Endothelial cell of umbilical vein (primary cell): ENCODE measurements around the gene TRPM5. TPM values are rescaled to one million over a fixed set of nuclear protein-coding genes. Genes with fewer than 3 reads are reported as not detected.

ENCODE experiments used
- BruUV-seq: library from RNA; stranded (reverse); fragments of 400-500 nt; replicated peaks from 2 replicates; lab custom pipeline; 2021; lab: Mats Ljungman, UMichigan
- CTCF ChIA-PET: fragments of 300-600, 350-600 bp; sonication (Branson Sonifier 250); formaldehyde crosslinking; loops from one replicate; lab custom pipeline; 2021; ENCODE audit warnings: antibody characterized with exemption, inconsistent platforms; lab: Charles Lee
- POLR2A ChIA-PET: fragments of 300-600, 350-600 bp; sonication (Branson Sonifier 250); formaldehyde crosslinking; loops from one replicate; lab custom pipeline; 2021; ENCODE audit warnings: antibody characterized with exemption, inconsistent platforms; lab: Charles Lee
- DNase-seq: peaks from one replicate; pipeline ENCODE4 v3.0.0-alpha.2; 2011; ENCODE audit warnings: low read depth, low spot score
- FAIRE-seq: peaks from 2 replicates; lab custom pipeline; 2011; peaks lifted over from hg19 to GRCh38; lab: Jason Lieb, UNC
- H2AFZ ChIP-seq: 2 replicates; pipeline ENCODE4 v1.6.0; 2012; ENCODE audit warnings: low read depth, low read length, control low read depth, inconsistent platforms
- H3K27ac ChIP-seq: 2 replicates; pipeline ENCODE4 v1.5.1; 2011; ENCODE audit warnings: low read depth, mild to moderate bottlenecking, control low read depth, low read length, moderate library complexity; ENCODE audit not compliant: insufficient read depth
- H3K27me3 ChIP-seq, 2 experiments: 2 replicates each; pipeline versions ENCODE4 v1.6.0 to v1.6.1; 2011; ENCODE audit warnings: low read length in 2 of 2, mixed read lengths in 1 of 2; ENCODE audit not compliant: control insufficient read depth in 2 of 2, insufficient read depth in 2 of 2
- H3K36me3 ChIP-seq, 2 experiments: 2 replicates in 1 of 2; 3 replicates in 1 of 2; pipeline ENCODE4 v1.5.1; 2011; ENCODE audit warnings: low read length in 2 of 2, mild to moderate bottlenecking in 1 of 2, moderate library complexity in 1 of 2; ENCODE audit not compliant: control insufficient read depth in 2 of 2, insufficient read depth in 2 of 2; ENCODE audit errors: extremely low read depth in 1 of 2
- H3K4me1 ChIP-seq: 3 replicates; pipeline ENCODE4 v1.5.1; 2011; ENCODE audit warnings: mild to moderate bottlenecking, low read length; ENCODE audit not compliant: control insufficient read depth, insufficient read depth; ENCODE audit errors: extremely low read depth
- H3K4me2 ChIP-seq: 2 replicates; pipeline ENCODE4 v1.6.1; 2011; ENCODE audit warnings: low read length, control low read depth, mixed read lengths; ENCODE audit not compliant: insufficient read depth
- H3K4me3 ChIP-seq, 3 experiments: fragments of 200-600 bp in 1 of 3; sonication (generic), shearing (Covaris generic) in 1 of 3; replicated peaks in 1 of 3; 2 replicates each; pipeline ENCODE4 v1.5.1; 2011 to 2016; ENCODE audit warnings: control low read depth in 3 of 3, low read length in 3 of 3, mild to moderate bottlenecking in 2 of 3, inconsistent platforms in 1 of 3, low read depth in 1 of 3, moderate library complexity in 1 of 3; ENCODE audit not compliant: insufficient read depth in 1 of 3
- H3K79me2 ChIP-seq: 2 replicates; pipeline ENCODE4 v1.6.0; 2012; ENCODE audit warnings: low read length, inconsistent platforms; ENCODE audit not compliant: control insufficient read depth, insufficient read depth
- H3K9ac ChIP-seq: replicated peaks from 2 replicates; pipeline ENCODE3; 2011; ENCODE audit warnings: low read length, control low read depth; ENCODE audit not compliant: insufficient read depth; ENCODE audit errors: extremely low read depth
- H3K9me1 ChIP-seq: replicated peaks from 3 replicates; pipeline ENCODE4 v1.6.0; 2011; ENCODE audit warnings: mild to moderate bottlenecking, low read length; ENCODE audit not compliant: control insufficient read depth, insufficient read depth; ENCODE audit errors: extremely low read depth
- H3K9me3 ChIP-seq: replicated peaks from 2 replicates; pipeline ENCODE4 v1.5.1; 2012; ENCODE audit warnings: low read length, inconsistent platforms; ENCODE audit not compliant: control insufficient read depth, insufficient read depth
- H4K20me1 ChIP-seq: replicated peaks from 2 replicates; pipeline ENCODE3; 2011; ENCODE audit warnings: mild to moderate bottlenecking, low read length; ENCODE audit not compliant: control insufficient read depth, insufficient read depth; ENCODE audit errors: extremely low read depth
- CTCF ChIP-seq, 2 donors: IDR thresholded peaks; 1 replicate in 1 of 2; 2 replicates in 1 of 2; pipeline ENCODE4 v1.5.1; 2011; ENCODE audit warnings: low read length in 2 of 2, mild to moderate bottlenecking in 2 of 2, moderate library complexity in 2 of 2, control low read depth in 1 of 2, inconsistent platforms in 1 of 2, low read depth in 1 of 2; ENCODE audit not compliant: insufficient read depth in 1 of 2; ENCODE audit errors: extremely low read depth in 1 of 2
- EZH2 ChIP-seq: IDR thresholded peaks from 2 replicates; pipeline ENCODE4 v1.6.1; 2012; ENCODE audit warnings: borderline replicate concordance, low read depth, mild to moderate bottlenecking, moderate library complexity, low read length, inconsistent platforms; ENCODE audit not compliant: severe bottlenecking
- FOS ChIP-seq: IDR thresholded peaks from 2 replicates; pipeline ENCODE4 v1.6.1; 2011; ENCODE audit warnings: mild to moderate bottlenecking, low read length, moderate library complexity, borderline replicate concordance; ENCODE audit not compliant: insufficient read depth
- GATA2 ChIP-seq: IDR thresholded peaks from 2 replicates; pipeline ENCODE4 v1.7.0; 2011; ENCODE audit warnings: low read depth, mild to moderate bottlenecking, moderate library complexity, mixed read lengths, low read length; ENCODE audit not compliant: insufficient read length, insufficient read depth
- JUN ChIP-seq: IDR thresholded peaks from 2 replicates; pipeline ENCODE4 v1.6.1; 2011; ENCODE audit warnings: borderline replicate concordance, low read depth; ENCODE audit not compliant: insufficient read length, insufficient read depth
- MAX ChIP-seq: IDR thresholded peaks from 2 replicates; pipeline ENCODE4 v1.6.1; 2011; ENCODE audit not compliant: insufficient read depth, insufficient read length
- MYC ChIP-seq: IDR thresholded peaks from one replicate; pipeline ENCODE4 v1.6.1; 2011; ENCODE audit warnings: mild to moderate bottlenecking, low read depth, low read length
- POLR2A ChIP-seq: IDR thresholded peaks from 2 replicates; pipeline ENCODE4 v1.6.1; 2012; ENCODE audit warnings: low read depth, mild to moderate bottlenecking, control low read depth, low read length
- POLR2AphosphoS5 ChIP-seq: IDR thresholded peaks from 2 replicates; pipeline ENCODE4 v1.6.1; 2012; ENCODE audit warnings: low read depth, mild to moderate bottlenecking, control low read depth, low read length, moderate library complexity; ENCODE audit not compliant: insufficient read depth
- dilution Hi-C: fragments of 300-500 bp; cut with MboI; formaldehyde crosslinking; loops from one replicate; pipeline ENCODE4 v1.15.0; 2019; ENCODE audit warnings: low sequenced_read_pairs; ENCODE audit not compliant: extremely low pct_ligation_motif_present
- intact Hi-C: fragments of 100-400 bp; cut with micrococcal nuclease; formaldehyde crosslinking; loops from one replicate; pipeline ENCODE4 v1.10.0; 2022
- polyA plus RNA-seq, 4 experiments: library from polyadenylated mRNA; depleted of rRNA in 3 of 4; stranded (reverse) in 3 of 4; unstranded in 1 of 4; fragments of >200 nt; gene quantifications; 2 replicates each; pipeline versions ENCODE4 v1.2.1 to v1.2.3, GENCODE V29; 2011 to 2012; ENCODE audit warnings: missing spikeins in 1 of 4
- total RNA-seq: library from RNA; stranded (reverse); gene quantifications from 2 replicates; pipeline ENCODE4 v1.2.3, GENCODE V29; 2021

TRPM5 gene
- total and polyA plus RNA-seq, 2 donors (not counting 3 experiments of a cell fraction or from before 2014, with no cell fraction given) = not detected

- no peak overlapping the region for H2AFZ ChIP-seq
- H3K4me1 ChIP-seq = no peaks in the 10 kb centered on the region
- no peak overlapping the region for H3K4me3 ChIP-seq
- intact Hi-C loops (no loop called here), dilution Hi-C loops (no loop called here)
- H3K9me1 ChIP-seq = no peaks in the 10 kb centered on the region
- H3K27me3 ChIP-seq = no peaks in the 10 kb centered on the region
- H3K9ac ChIP-seq = no peak overlapping the region
- no peaks in the 10 kb centered on the region for H3K9me3 ChIP-seq
- no peak overlapping the region for H3K4me2 ChIP-seq
- H4K20me1 ChIP-seq = no peaks in the 10 kb centered on the region
- no peaks in the 10 kb centered on the region for H3K79me2 ChIP-seq
- DNase-seq = no peak
- BruUV-seq = no TSS peak
- H3K27ac ChIP-seq = no peak overlapping the region
- POLR2A ChIA-PET = no interaction called here
- TF ChIP-seq CTCF (IDR thresholded peaks at IDR 0.05; ENCODE audit: extremely low read depth in 1 of 2, insufficient read depth in 1 of 2, low read depth in 1 of 2, low read length in 2 of 2) (no peak), MYC (no peak), EZH2 (no peak), MAX (no peak), POLR2A (no peak), FOS (no peak), GATA2 (no peak), JUN (no peak), POLR2AphosphoS5 (no peak)
- CTCF ChIA-PET = interaction anchor here (0.5 kb wide), 1 partner anchor 456 kb away, joined by 3 read pairs; no protein-coding TSS in a partner anchor
- no peak for FAIRE-seq
- H3K36me3 ChIP-seq = no peaks in the 10 kb centered on the region
Observed at GRCh38 chr11:2462986-2463765, 18.9 kb upstream of the TRPM5 start.
